Subcutaneous adipose tissue (tissue), 4 donors: ENCODE measurements around the gene TRIM28. TPM values are rescaled to one million over a fixed set of nuclear protein-coding genes. Genes with fewer than 3 reads are reported as not detected.

Experiments used
- CTCF ChIP-seq: fragments of 450-650 bp; IDR thresholded peaks from one replicate; pipeline ENCODE4 v1.5.1; 2016; ENCODE audit warnings: low read depth, mild to moderate bottlenecking, control low read depth, antibody characterized with exemption, moderate library complexity
- total RNA-seq, 4 donors: library from RNA; depleted of rRNA; stranded (reverse); fragments of >200 nt; gene quantifications; one replicate each; pipeline ENCODE4 v1.1.0, GENCODE V29; 2016

TRIM28 gene
- total RNA-seq, 4 donors from 2014 or later: 87.9 to 163 (median 119) TPM

- TF ChIP-seq CTCF: no peak
These were observed 34.4 kb downstream of the TRIM28 start for GRCh38 chr19:58578012-58578925.

GRCh38 chr19:58579473-58580142 is 35.7 kb downstream of the TRIM28 start:
- no peak for TF ChIP-seq CTCF

GRCh38 chr19:58581227-58582141 is 37.6 kb downstream of the TRIM28 start:
- no peak for TF ChIP-seq CTCF

- no peak for TF ChIP-seq CTCF
These were observed 39.1 kb downstream of the TRIM28 start for GRCh38 chr19:58582985-58583384.

GRCh38 chr19:58584498-58585441 is 40.9 kb downstream of the TRIM28 start:
- TF ChIP-seq CTCF: no peak

GRCh38 chr19:58585442-58586132 is 41.7 kb downstream of the TRIM28 start:
- TF ChIP-seq CTCF: no peak
